Activated naive CD4-positive, alpha-beta T cell treated with anti-CD3 and anti-CD28 coated beads, Interleukin-2, amount 50 U/mL, for 16 hours (primary cell): Measurements from ENCODE around the gene GOLGA6L9.
"Not testable (repeated sequence)": the region's sequence is repeated elsewhere in the genome, so short reads cannot be mapped to it uniquely, and the experiment has no call there.

Source experiments
- DNase-seq: peaks from one replicate; pipeline ENCODE4 v3.0.0-alpha.2; 2020

GOLGA6L9 gene, protein sequence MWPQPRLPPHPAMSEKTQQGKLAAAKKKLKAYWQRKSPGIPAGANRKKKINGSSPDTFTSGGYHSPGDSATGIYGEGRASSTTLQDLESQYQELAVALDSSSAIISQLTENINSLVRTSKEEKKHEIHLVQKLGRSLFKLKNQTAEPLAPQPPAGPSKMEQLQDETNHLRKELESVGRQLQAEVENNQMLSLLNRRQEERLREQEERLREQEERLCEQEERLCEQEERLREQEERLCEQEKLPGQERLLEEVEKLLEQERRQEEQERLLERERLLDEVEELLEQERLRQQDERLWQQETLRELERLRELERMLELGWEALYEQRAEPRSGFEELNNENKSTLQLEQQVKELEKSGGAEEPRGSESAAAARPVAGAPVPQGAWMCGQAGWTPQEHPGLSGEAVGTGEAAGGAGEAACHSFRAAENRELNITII

DNA sequence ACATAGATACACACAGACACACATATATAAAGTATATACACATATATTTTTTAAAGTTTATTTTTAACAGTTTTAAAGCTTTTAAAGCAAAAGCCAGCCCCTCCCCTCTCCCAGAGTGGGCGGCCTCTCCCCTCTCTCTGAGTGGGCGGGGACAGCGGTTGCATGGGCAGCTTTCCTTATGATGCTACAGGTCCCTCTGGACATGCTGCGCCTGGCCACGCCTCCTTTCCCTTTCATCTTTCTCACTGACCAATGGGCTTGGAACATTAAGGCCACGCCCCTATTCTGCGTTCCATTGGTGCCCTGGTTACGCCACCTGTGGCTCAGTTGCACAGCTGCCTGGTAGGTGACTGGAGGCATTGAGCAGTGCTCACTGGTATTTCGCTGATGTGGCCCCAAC lies at the start of gene GOLGA6L9:
Gene GOLGA6L9, plus strand, starts transcription at position 124 of the 400 bp plus-strand sequence. Its CDS starts 264 bp downstream, at position 388.
- not testable (repeated sequence) for DNase-seq

DNA sequence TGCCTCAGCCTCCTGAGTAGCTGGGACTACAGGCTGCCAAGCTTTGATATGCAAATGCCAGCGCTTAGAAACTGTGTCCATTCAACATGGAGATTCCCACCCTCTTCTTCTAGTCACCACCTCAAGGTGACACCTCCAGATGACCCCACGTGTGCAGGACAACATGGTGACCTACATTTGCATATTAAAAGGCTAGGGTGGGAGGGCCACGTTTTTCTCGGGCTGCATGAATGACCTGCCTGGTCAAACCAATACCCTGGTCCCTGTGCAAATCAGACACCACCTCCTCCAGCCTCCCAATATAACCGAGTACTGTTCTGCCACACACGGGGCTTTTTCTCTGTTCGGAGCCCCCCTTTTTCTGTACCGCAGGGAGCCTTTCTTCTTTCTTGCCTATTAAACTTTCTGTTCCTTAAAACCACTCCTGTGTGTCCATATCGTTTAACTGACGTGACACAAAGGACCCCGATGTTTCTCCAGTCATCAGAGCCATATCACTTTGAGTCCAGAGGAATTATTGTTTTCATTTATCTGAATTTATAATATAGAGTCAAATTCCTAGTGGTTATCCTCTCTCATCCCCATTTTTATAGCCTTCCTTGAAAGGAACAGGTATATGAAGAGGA lies 48.2 kb upstream of the GOLGA6L9 start:
- DNase-seq: not testable (repeated sequence)

DNA sequence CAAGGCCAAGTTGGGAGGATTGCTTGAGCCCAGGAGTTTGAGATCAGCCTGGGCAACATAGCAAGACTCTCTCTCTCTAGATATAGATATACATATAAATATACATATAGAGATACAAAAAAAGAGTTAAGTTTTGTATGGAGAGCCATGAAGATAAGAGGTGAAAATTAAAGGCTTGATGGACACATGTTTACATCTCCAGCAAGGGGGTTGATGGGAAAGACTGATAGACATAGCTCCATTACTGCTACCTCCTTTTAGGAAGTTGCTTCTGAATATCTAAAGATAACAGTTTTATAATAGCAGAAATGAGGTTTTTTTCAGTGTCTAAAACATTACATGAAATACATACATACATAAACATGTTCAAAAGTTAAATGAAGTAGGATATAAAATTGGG lies 42.4 kb upstream of the GOLGA6L9 start:
- not testable (repeated sequence) for DNase-seq

DNA sequence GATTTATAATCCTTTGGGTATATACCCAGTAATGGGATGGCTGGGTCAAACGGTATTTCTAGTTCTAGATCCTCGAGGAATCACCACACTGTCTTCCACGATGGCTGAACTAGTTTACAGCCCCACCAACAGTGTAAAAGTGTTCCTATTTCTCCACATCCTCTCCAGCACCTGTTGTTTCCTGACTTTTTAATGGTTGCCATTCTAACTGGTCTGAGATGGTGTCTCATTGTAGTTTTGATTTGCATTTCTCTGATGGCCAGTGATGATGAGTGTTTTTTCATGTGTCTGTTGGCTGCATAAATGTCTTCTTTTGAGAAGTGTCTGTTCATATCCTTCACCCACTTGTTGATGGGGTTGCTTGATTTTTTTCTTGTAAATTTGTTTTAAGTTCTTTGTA lies 39.5 kb upstream of the GOLGA6L9 start:
- DNase-seq: not testable (repeated sequence)

DNA sequence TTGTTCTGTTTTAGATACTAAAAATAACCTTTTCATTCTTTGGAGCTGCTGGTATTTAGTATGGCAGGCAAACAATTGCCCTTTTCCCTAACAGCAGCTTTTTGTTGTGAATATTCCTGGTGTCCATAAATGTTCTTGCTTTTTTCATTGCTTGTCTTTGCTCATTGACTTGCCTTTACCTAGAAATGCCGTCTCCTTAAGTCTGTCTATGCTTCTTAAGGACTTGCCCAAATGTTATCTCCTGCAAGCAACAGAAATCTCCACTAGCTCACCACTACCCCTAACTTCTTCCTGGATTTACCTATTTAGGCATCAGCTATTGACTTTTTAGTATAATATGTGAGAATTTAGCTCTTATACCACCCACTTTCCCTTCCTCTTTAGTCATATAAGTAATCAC lies 37.5 kb upstream of the GOLGA6L9 start:
- DNase-seq: not testable (repeated sequence)

DNA sequence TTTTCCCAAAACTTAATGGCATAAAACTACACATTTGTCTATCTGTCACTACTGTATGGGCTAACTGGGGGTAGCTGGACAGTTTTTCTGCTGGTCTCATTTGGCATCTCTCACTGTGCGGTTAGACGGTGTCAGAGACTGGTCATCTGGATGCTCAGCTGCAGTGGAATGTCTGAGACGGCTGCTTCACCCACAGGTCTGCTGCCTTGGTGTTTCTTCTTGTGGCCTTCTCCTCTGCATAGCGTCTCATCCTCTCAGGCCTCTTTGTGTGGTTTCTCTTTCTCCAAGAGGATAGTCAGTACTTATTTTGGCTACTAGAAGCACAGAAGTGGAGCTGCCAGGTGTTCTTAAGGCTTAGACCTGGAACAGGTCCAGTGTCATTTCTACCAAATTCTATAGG lies 35.9 kb upstream of the GOLGA6L9 start:
- DNase-seq: no peak

DNA sequence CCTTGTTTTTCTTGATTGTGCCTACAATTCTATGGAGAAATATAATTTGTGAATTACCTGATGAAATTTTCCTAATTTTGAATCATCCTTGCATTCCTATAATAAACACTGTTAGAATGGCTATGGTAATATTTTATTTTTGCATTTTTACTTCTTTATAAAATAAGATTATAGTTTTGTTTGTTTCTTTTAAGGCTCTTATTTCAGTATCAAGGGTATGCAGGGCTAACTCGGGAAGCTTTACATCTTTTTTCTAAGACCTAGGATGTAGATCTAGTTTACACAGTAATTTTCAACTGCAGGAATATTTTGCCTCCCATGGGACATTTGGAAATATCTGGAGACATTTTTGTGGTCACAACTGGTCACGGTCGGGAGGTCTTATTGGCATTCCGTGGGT lies 33.8 kb upstream of the GOLGA6L9 start:
- not testable (repeated sequence) for DNase-seq

DNA sequence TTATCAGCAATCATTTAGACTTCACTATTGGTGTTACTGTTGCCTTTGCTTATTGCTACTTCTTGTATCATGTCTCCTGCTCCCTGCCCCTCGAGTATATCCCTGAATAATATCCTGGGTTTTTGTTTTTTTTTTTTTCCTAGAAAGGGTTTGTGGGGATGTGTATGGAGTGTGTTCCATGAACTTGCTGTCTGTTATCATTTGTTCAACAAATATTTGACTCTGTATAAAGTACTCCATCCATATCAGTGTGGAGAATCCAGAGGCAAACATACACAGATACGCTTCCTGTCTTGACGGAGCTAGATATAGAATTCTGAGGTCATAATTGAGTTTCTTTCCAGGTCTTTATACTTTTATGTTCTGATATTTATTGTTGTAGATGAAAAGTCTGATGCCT lies 31.8 kb upstream of the GOLGA6L9 start:
- no peak for DNase-seq

DNA sequence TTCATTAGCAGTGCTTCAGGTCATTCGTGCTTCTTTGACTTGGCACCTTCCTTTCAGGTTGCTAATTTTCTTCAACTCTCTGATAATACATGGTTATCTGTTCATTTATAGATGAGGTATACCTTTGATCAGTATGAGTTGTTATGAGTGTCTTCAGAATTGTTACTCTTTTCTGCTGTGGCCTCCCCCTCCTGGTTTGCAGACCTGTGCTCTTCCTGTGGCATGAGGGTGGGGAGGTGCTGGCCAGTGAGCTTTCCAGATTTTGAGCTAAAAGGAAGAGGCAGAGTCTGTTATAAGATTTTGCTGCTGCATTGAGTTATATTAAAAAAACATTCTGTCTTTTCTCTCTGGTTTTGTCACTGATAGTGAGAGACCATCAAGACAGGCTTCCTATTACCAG lies 30.8 kb upstream of the GOLGA6L9 start:
- DNase-seq: no peak

DNA sequence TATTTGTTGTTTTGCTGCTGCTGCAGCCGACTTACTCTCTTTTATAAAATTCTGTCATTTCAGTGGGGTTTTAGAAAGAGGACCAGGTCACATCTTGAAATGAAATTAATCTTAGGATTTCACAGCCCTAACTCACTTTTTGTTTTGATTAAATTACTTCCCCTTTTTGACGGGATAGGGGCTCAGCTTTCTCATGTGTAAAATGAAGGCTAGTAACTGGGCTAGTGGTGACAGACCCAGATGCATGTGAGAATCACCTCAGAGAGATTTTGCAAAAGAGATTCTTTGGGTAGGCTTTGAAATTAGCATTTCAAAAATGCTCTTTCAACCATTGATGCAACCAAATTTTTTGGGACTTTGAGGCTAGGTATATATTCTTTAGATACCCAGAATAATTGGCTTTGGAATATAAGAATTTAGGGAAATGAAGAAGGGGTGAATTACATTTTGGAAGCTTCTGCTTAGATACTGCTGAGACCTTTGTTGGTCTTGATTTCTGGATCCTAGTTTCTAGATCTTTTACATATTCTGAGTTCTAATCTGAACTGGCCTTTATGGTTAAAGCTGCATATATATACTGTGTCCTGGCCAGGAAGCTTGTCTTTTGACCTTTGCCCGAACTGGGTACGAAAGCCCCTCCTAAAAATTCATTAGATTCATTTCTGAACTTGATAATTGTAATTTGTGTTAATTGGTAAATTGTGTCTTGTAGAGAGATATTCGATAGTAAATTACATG lies 30.1 kb upstream of the GOLGA6L9 start:
- not testable (repeated sequence) for DNase-seq

DNA sequence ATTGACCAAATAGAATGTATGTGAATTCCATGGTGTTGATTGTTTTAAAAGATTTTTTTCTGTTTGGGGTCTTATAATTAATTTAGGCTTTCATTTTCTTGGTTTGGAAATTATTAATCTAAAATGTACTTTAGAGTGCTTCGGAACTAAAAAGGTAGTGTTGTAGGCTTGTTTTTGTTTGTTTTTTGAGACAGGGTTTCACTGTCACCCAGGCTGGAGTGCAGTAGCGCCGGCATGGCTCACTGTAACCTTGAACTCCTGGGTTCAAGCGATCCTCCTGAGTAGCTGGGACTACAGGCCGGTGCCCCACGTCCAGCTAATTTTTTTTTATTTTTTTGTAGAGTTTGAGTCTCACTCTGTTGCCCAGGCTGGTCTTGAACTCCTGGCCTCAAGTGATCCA lies 27.7 kb upstream of the GOLGA6L9 start:
- DNase-seq: not testable (repeated sequence)

DNA sequence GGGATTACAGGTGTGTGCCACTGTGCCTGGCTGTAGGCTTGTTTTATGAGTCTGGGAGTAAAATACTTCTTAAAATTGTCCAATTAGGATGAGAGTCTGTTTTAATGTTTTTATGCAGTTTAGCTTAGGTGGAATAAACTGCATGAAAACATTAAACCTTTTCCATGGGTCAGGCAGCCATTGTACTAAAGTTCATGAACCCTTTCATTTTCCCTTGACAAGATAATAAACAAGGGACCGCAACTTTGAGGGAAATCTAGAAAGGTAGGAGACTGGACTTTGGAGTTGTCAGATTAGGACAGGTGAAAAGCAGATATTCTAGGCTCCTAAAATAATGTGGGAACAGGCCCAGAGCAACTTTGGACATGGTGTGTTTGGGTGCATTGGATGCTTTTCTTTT lies 27.3 kb upstream of the GOLGA6L9 start:
- DNase-seq: not testable (repeated sequence)

DNA sequence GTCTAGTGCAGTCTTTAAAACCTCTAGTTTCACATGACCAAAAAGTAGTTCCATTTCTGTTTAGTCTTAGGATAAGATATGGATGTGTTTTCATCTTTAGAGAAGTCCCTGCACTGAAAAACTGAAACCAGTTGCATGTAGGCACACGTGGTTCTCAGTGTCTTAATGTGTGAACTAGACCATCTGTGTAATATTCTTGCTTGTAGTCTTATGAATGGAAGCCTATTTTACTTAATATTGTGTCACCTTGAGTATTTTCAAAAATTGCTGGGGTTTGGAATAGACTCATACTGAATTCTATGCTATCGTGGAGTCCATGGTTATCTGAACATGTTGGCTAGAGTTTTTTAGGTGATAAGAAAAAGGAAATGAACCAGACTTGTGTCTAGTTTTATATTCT lies 23.4 kb upstream of the GOLGA6L9 start:
- DNase-seq: not testable (repeated sequence)

DNA sequence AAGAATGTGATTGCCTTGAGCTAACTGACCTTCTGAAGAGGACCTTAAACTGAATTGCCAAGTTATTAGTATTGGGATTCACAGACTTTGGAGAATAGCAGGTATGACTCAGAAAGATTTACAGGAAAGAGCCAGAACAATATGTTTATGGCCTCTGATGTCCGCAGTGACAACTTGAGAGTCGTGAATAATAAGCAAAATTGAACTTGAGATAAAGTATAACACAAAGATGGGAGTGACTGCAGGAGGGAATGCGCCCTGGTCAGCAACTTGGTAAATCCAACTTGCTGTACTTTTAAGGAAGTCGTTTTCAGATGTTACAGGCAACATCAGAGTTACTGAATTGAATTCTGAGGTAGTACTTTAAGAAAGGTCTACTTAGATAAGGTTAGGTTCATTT lies 19.3 kb upstream of the GOLGA6L9 start:
- DNase-seq: not testable (repeated sequence)

DNA sequence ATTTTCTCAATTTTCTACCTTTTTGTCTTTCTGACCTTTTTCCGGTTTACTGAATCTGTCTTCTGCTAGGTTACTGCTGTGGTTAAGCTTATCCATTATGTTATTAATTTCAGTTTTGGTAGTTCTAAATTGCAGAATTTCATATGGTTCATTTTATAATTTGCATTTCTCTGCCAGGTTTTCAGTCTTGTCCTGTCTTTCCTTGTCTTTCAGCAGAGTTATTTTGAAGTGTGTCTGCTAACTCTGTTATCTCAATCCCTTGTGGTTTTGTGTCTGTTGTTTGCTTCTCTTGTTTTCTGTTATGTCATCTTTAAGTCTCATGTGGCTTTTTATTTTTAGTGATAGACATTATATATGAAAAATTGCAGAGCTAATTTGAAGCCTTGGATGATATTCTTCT lies 18.0 kb upstream of the GOLGA6L9 start:
- not testable (repeated sequence) for DNase-seq

DNA sequence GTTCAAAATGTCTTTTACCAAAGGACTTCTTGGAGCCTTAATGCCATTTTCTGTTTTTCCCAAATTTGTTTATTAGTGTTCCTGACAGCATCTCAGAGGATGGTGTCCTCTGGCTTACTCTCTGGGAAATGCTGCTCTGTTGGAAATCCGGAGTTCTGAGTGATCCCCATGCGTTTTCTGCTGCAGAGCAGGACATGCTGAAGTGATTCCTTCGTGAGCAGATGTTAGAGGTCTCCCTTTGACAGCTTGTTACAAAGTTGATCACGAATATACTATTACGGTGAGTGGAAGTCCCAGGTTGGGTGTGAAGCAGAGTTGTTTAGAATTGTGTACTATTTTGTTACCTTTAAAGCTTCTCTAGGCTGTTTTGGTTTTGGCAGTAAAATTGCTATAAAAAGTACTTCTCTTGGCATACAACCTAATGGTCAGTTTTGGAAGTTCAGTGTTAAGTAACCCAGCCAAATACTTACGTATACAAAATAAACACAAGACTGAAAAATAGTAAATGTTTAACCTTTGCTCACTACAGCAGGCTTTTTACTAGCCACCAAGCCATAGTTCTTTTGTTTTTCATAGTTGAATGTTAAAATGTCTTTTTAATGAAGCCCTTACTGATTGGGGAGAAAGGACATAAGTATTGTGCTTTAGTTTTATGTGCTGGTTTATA lies 15.0 kb upstream of the GOLGA6L9 start:
- not testable (repeated sequence) for DNase-seq

DNA sequence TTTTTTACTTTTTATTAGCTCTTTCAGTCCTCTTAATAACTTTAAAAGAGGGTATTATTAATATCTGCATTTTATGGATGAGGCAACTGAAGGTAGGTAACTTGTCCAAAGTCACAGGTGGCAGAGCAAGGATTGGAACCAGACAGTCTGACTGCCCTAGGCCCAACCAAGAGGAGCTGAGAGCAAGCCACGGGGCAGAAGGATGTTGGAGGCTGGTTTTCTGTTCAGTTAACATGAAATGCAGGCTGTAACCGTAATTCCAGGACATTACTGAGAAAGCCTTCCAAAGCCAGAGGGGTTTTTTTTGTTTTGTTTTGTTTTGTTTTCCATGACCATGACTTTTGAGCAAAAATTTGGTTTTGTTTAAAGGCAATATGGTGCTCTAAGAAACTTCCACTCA lies 9.1 kb upstream of the GOLGA6L9 start:
- not testable (repeated sequence) for DNase-seq

DNA sequence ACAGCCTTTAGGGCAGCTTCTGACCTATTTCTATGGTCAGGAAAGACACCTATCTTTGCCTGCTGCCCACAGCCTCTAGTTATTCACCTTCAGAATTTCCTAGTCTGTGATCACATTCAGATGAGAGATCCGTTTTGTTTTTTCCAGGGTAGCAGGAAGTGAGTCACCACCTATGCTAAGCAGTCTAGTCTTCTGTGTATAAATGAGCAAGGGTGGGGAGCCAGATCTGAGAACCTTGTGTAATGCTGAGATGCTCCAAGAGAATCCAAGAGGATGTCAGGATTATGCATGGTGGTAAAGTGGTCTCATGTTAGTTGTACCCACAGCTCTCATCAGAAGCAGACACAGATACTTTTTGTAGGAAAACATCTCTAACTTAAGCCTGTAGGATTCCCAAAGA lies 8.7 kb upstream of the GOLGA6L9 start:
- not testable (repeated sequence) for DNase-seq

DNA sequence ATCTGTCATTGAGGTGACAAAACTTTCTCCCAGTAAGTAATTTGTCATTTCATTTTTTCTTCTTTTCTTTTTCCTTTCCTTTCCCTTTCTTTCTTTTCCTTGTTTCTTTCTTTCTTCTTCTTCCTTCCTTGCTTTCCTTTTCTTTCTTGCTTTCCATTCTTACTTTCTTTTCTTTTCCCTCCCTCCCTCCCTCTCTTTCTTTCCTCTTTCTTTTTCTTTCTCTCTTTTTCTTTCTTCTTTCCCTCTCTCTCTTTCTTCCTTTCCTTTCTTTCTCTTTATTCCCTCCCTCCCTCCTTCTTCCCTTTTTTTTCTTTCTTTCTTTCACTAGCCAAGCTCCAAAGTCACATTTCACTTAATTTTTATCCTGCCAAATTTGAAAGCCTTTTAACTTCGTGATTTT lies 2.5 kb upstream of the GOLGA6L9 start:
- not testable (repeated sequence) for DNase-seq

DNA sequence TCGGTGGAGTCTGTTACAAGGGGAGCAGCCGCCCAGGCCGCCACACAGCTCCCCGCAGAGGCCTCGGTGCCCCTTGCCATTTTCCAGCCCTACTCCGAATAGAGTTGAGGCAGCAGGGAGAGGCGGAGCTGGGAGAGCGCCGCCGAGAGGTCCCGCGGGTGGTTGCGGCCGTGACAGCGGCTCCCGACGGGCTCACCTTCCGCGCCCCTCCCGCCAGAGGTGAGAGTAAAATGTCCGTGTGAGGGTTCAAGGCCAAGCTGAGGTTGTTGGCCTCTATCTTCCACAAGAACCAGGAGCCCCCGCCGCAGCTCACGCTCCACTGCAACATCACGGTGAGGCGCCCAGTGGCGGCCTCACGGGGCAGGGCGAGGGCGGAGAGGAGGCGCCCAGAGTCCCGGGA lies 15.8 kb downstream of the GOLGA6L9 start:
- DNase-seq: peak; percentile 17

DNA sequence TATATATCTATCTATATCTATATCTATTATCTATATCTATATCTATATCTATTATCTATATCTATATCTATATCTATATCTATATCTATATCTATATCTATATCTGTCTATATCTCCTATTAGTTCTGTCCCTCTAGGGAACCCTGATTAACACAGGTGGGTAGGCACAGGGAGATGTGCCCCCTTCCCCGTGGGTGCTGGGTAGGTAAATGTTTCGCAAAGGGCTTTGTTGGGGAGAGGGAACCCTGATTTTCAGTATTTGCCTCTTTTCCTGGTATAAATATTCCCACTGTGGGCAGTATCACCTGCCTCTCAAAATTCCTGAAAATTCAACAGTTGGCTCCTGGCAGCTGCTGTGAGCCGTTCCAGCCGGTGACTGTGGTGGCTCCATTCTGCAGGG lies 27.7 kb downstream of the GOLGA6L9 start:
- DNase-seq: not testable (repeated sequence)

DNA sequence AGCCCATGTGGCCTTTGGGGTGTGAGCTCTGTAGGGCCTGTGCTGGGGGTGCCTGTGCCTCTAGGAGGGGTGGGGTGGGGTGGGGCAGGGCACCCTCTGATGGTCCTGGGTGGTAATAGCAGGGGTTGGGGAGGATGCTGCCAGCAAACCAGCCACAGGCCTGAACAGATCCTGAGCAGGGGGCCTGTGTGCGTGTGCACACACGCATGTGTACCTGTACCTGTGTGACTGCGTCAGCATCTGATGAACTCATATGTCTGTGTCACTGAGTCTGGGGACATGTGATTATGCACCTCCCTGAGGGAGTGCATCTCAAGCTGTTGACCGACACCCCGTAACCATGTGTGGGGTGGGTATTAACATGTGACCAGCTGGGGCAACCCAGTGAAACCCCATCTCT lies 36.0 kb downstream of the GOLGA6L9 start:
- not testable (repeated sequence) for DNase-seq

DNA sequence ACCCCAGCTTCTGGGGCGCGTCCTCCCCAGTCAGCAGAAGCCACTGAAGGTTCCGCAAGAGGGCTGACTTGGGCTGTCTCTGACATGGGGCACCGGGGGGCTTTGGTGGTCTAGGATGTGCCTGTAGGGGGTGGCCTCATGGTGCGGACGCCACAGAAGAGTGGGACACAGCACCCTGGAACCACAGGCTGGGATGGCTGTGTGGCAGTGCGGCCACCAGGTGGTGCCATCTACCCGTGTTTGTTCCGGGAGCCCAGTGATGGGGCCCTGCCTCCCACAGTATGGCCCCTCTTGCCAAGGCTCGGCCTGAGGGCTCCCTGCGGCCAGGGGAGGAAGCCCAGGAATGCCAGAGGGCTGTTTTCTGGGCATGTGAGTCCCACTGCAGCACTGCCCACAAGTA lies 38.6 kb downstream of the GOLGA6L9 start:
- DNase-seq: not testable (repeated sequence)
